ENCODE data around the gene IQSEC2.

- TF ChIP-seq CTCF (IDR thresholded peaks at IDR 0.05) (no peak), POLR2A (IDR thresholded peaks at IDR 0.05; ENCODE audit: low read depth) (no peak), EP300 (IDR thresholded peaks at IDR 0.05) (no peak), POLR2AphosphoS5 (IDR thresholded peaks at IDR 0.05) (no peak)
These were observed 19.9 kb downstream of the IQSEC2 start for GRCh38 chrX:53261355-53261972.

Data from esophagus muscularis mucosa (tissue), 4 donors.